GM13976 (cell line): ENCODE results near the gene LINGO3.

Source experiments
- DNase-seq: peaks from one replicate; pipeline ENCODE4 v3.0.0; 2012; ENCODE audit warnings: low spot score
- CTCF ChIP-seq: IDR thresholded peaks from 2 replicates; pipeline ENCODE4 v1.5.1; 2012; ENCODE audit warnings: borderline replicate concordance, mild to moderate bottlenecking; ENCODE audit not compliant: insufficient read depth; ENCODE audit errors: extremely low read depth, missing control alignments, control extremely low read depth
- in situ Hi-C: fragments of 300-500 bp; cut with MboI; formaldehyde crosslinking; loops from one replicate; pipeline ENCODE4 v1.12.0; 2022; ENCODE audit warnings: low sequenced_read_pairs, mixed read lengths, inconsistent platforms; ENCODE audit not compliant: unreplicated experiment

Gene LINGO3

DNA sequence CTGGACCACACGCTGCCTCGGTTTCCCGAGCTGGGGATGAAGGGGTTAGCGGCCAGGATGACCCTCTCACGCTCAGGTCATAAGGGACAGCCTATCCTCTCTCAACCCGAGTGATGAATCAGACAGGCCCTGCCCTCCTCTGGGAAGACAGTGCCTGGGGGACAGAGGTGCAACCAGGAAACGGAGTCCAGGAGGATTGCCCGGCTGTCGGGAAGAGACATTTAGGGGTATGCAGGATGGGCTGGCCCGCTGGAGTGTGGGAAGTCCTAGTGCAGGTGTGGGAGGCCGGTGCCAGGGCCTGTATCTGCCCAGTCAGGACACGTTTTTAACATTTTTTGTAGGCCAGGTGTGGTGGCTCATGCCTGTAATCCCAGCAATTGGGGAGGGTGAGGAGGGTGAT is 12.1 kb upstream of the LINGO3 start:
- no peak for DNase-seq
- TF ChIP-seq CTCF = no peak
- in situ Hi-C loops = no loop called here

- in situ Hi-C loops = no loop called here
- no peak for DNase-seq
- TF ChIP-seq CTCF = no peak
Observed at GRCh38 chr19:2319551-2319950, 11.6 kb upstream of the LINGO3 start.

DNA sequence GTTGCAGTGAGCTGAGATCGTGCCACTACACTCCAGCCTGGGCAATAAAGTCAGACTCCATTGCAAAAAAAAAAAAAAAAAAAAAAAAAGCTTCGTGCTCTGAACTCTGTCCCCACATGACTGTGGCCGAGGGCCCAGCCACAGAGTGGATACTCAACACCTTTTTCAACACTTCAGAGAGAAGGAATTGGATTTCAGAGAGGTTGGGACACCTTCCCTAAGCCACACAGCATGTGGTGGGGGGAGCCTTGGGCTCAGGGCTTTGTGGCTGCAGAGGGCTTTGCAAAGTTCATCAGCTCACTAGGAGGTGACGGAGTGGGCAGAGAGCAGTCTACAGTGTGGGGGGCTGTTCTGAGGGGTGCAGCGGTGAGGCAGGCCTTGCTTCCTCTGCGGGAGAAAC is 11.0 kb upstream of the LINGO3 start:
- no peak for DNase-seq
- TF ChIP-seq CTCF = no peak
- in situ Hi-C loops = no loop called here

DNA sequence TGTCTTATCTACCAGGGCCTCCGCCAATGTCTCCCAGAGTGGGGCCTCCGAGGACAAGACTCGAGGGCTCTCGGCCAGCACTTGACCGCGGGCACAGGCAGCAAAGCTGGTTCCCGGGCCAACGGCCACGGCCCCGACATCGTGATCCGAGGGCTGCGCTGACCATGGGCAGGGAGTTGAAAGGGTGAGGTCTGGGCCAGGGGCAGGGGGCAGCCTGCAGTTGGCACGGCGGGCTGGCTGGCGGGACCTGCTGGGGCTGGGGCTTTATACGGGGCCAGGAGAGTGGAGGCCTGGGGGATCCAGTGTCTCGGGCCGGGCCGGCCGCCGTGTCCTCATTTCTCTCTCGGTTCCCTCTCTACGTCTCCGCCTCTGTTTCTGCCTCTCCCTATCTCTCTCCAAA is 9.8 kb upstream of the LINGO3 start:
- in situ Hi-C loops = no loop called here
- DNase-seq = no peak
- no peak for TF ChIP-seq CTCF

DNA sequence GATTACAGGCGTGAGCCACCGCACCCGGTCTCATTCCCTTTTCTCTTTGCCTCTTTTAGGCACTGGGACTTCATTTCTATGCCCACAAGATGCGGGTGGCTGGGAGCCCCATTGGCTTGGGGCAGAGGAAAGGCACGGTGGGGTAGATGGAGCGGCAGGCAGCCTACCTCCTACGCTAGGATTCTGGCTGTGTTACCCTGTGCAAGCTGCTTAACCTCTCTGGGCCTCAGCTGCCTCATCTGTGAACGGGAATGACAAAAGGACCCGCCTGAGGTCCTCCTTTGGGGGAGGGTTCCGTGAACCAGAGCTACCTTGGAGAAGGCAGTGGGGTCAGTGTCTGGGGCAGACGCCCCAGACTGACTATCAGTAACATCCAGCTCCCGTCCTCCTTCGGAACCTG is 9.3 kb upstream of the LINGO3 start:
- no peak for TF ChIP-seq CTCF
- in situ Hi-C loops = no loop called here
- no peak for DNase-seq

- peak; percentile 77 for DNase-seq
- TF ChIP-seq CTCF = peak; percentile 57
- in situ Hi-C loops = no loop called here
Observed at GRCh38 chr19:2315818-2316353, 7.9 kb upstream of the LINGO3 start.
